ENCODE data around the gene SNX5. TPM values are rescaled to one million over a fixed set of nuclear protein-coding genes. Genes with fewer than 3 reads are reported as not detected.

SNX5 gene
- total RNA-seq (2021; ENCODE audit: unreplicated experiment) (159 TPM), Bru-seq, nascent RNA (percentile 99 among the genes with signal in this experiment), BruChase-seq, experiment 1, labeled RNA remaining after a 6-hour chase (percentile 96 among the genes with signal in this experiment), BruChase-seq, experiment 2, labeled RNA remaining after a 2-hour chase (percentile 97 among the genes with signal in this experiment)
- polyA plus RNA-seq (2012), result 85.0 and 93.2 TPM in 2 replicates
- long read RNA-seq, transcript SNX5-202 (14 exons, 2,288 nt), result major isoform, 103 of 225 reads
- long read RNA-seq, transcript SNX5-201 (13 exons, 2,270 nt), result minor isoform, 54 of 225 reads
- long read RNA-seq, transcript SNX5-214 (13 exons, 2,025 nt), result minor isoform, 11 of 225 reads
- long read RNA-seq, transcript SNX5-217 (1 exons, 1,087 nt), result minor isoform, 9 of 225 reads
- long read RNA-seq, partial matches to known transcripts, result 15 of 225 reads
- long read RNA-seq, other reads (novel, unspliced or antisense), result 24 of 225 reads

DNA sequence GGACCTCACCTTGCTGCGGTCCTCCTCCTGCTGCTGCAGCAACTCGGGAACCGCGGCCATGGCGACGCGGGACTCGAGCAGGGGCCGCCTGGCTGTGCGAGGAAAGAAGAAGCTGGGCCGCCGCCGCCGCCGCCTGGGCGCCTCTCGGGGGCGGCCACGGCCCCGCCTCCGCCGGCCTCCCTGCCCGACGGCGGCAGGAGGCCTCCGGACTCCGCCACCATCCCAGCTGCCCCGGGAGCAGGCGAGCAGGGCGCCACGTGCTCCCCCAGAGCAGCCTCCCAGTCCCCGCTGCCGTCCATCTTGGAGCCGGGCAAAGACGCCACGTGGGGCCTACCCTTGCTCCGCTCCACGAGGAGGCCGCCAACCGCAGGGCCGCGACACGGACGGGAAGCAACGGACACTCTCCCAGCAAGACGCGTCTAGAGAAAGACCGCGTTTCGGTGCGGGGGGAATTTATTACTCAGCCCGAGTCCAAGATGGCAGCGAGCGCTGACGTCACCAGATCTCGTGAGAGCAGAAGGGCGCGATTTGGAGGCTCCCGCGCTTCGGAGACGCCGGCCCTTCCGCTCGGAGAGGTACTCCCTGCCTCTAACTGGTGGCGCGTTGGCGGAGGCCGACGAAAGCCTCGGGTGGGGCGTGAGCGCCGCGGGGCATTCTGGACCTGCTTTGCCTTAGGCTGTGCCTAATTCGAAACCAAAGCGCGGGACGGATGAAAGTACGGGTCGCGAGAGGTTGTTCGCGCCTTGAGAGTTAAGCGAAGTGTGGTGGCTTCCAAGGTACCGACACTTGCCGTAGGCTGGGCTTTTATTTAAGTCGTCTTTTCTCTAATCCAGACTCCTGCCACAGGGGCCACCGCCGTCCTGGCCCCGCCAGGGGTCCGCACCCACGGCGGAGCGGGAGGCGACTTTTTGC is at the start of gene SNX5, which contains the start of gene MGME1:
Gene SNX5 (minus strand): TSS at position 429 of the 912 bp plus-strand sequence. CDS start 369 bp downstream, at position 60.
Gene MGME1 (plus strand): TSS at position 653 of the 912 bp plus-strand sequence. CDS start 842 bp downstream, outside the sequence.
- peak within 1 kb of the TSS; percentile 88 for H3K4me2 ChIP-seq (ENCODE audit: low read length)
- no peaks in the 10 kb centered on the region for H3K9me3 ChIP-seq (ENCODE audit: control insufficient read depth in 1 of 2, insufficient read depth in 1 of 2, low read depth in 1 of 2, low read length in 2 of 2)
- no peaks in the 10 kb centered on the region for H3K9me2 ChIP-seq (ENCODE audit: insufficient read depth)
- H3K27me3 ChIP-seq (ENCODE audit: insufficient read depth, low read length), result no peaks in the 10 kb centered on the region
- no peak within 1 kb of the TSS for H2AFZ ChIP-seq (ENCODE audit: low read depth, low read length, poor library complexity, severe bottlenecking)
- peak within 1 kb of the TSS; percentile 75 to 86 for H3K4me3 ChIP-seq (replicated peaks in 1 of 2; ENCODE audit: low read depth in 1 of 2, low read length in 2 of 2)
- peak; percentile 92 for ATAC-seq
- POLR2A ChIA-PET, result interaction anchor here (1.5 to 2.4 kb wide), 2 partner anchors 10 to 20 kb away, joined by 4 to 7 read pairs; no protein-coding TSS in a partner anchor
- peaks cover 26 to 58% of the 10 kb centered on the region in 2 experiments for H3K4me1 ChIP-seq (ENCODE audit: control insufficient read depth in 1 of 2, insufficient read depth in 2 of 2, low read length in 2 of 2)
- no TSS peak for BruUV-seq (replicated peaks)
- intact Hi-C loops (cut with micrococcal nuclease), result loop anchor here (10.0 kb wide), 1 partner anchor 306 kb away; no protein-coding TSS in a partner anchor
- peaks cover 16% of the 10 kb centered on the region; the same call in 1 of the 2 replicates for H4K20me1 ChIP-seq (ENCODE audit: insufficient read depth)
- H3K79me2 ChIP-seq (ENCODE audit: insufficient read depth, low read length), result peaks cover 97% of the 10 kb centered on the region
- H3K9ac ChIP-seq (ENCODE audit: low read length), result peak within 1 kb of the TSS; percentile 99
- peak; percentile 99 for DNase-seq (ENCODE audit: low read depth, low spot score)
- H3K36me3 ChIP-seq (ENCODE audit: control insufficient read depth in 1 of 2, insufficient read depth in 2 of 2, low read length in 2 of 2), result peaks cover 3 to 50% of the 10 kb centered on the region in 2 experiments
- RAD21 ChIA-PET (ENCODE audit: low non-redundant PET in 1 of 2, low total read pairs in 2 of 2, uncharacterized antibody in 2 of 2, unreplicated experiment in 2 of 2), result no interaction called here
- CTCF ChIA-PET, result no interaction called here
- H3K27ac ChIP-seq (ENCODE audit: low read depth, low read length), result peak within 1 kb of the TSS; percentile 99
- TF ChIP-seq RAD21 (IDR thresholded peaks at IDR 0.05; ENCODE audit: low read depth) (no peak), SP1 (IDR thresholded peaks at IDR 0.05; ENCODE audit: low read depth) (peak; percentile 73), ZFX (IDR thresholded peaks at IDR 0.05) (peak; percentile 95), SIN3A (IDR thresholded peaks at IDR 0.05; ENCODE audit: low read depth) (peak; percentile 74), POLR2A (IDR thresholded peaks at IDR 0.05; ENCODE audit: borderline replicate concordance, extremely low read depth, insufficient read depth, insufficient read length) (peak; percentile 85), ELF1 (IDR thresholded peaks at IDR 0.05; ENCODE audit: borderline replicate concordance, low read depth) (peak; percentile 56; the same call in 1 of the 2 replicates), ZNF274 (IDR thresholded peaks at IDR 0.05; ENCODE audit: low read depth, low read length) (no peak), TCF7L2 (IDR thresholded peaks at IDR 0.05; ENCODE audit: borderline replicate concordance, extremely low read depth, insufficient read depth, insufficient read length) (peak; percentile 76), SRF (IDR thresholded peaks at IDR 0.05; ENCODE audit: low read depth) (peak; percentile 58; the same call in 1 of the 2 replicates), CBX3 (IDR thresholded peaks at IDR 0.05; ENCODE audit: low read depth) (peak; percentile 88)
- TF ChIP-seq, protein P1, sequence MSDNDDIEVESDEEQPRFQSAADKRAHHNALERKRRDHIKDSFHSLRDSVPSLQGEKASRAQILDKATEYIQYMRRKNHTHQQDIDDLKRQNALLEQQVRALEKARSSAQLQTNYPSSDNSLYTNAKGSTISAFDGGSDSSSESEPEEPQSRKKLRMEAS (IDR thresholded peaks at IDR 0.05), result peak; percentile 100
- TF ChIP-seq, protein P2, sequence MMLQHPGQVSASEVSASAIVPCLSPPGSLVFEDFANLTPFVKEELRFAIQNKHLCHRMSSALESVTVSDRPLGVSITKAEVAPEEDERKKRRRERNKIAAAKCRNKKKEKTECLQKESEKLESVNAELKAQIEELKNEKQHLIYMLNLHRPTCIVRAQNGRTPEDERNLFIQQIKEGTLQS (IDR thresholded peaks at IDR 0.05), result no peak
- TF ChIP-seq, protein P3, sequence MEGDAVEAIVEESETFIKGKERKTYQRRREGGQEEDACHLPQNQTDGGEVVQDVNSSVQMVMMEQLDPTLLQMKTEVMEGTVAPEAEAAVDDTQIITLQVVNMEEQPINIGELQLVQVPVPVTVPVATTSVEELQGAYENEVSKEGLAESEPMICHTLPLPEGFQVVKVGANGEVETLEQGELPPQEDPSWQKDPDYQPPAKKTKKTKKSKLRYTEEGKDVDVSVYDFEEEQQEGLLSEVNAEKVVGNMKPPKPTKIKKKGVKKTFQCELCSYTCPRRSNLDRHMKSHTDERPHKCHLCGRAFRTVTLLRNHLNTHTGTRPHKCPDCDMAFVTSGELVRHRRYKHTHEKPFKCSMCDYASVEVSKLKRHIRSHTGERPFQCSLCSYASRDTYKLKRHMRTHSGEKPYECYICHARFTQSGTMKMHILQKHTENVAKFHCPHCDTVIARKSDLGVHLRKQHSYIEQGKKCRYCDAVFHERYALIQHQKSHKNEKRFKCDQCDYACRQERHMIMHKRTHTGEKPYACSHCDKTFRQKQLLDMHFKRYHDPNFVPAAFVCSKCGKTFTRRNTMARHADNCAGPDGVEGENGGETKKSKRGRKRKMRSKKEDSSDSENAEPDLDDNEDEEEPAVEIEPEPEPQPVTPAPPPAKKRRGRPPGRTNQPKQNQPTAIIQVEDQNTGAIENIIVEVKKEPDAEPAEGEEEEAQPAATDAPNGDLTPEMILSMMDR (IDR thresholded peaks at IDR 0.05 in 2 of 3, conservative IDR thresholded peaks at IDR 0.05 in 1 of 3; ENCODE audit: borderline replicate concordance in 1 of 3, insufficient read depth in 1 of 3, low read depth in 2 of 3, low read length in 2 of 3), result no peak
- TF ChIP-seq, protein P4, sequence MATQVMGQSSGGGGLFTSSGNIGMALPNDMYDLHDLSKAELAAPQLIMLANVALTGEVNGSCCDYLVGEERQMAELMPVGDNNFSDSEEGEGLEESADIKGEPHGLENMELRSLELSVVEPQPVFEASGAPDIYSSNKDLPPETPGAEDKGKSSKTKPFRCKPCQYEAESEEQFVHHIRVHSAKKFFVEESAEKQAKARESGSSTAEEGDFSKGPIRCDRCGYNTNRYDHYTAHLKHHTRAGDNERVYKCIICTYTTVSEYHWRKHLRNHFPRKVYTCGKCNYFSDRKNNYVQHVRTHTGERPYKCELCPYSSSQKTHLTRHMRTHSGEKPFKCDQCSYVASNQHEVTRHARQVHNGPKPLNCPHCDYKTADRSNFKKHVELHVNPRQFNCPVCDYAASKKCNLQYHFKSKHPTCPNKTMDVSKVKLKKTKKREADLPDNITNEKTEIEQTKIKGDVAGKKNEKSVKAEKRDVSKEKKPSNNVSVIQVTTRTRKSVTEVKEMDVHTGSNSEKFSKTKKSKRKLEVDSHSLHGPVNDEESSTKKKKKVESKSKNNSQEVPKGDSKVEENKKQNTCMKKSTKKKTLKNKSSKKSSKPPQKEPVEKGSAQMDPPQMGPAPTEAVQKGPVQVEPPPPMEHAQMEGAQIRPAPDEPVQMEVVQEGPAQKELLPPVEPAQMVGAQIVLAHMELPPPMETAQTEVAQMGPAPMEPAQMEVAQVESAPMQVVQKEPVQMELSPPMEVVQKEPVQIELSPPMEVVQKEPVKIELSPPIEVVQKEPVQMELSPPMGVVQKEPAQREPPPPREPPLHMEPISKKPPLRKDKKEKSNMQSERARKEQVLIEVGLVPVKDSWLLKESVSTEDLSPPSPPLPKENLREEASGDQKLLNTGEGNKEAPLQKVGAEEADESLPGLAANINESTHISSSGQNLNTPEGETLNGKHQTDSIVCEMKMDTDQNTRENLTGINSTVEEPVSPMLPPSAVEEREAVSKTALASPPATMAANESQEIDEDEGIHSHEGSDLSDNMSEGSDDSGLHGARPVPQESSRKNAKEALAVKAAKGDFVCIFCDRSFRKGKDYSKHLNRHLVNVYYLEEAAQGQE (IDR thresholded peaks at IDR 0.05; ENCODE audit: low read depth), result no peak
- TF ChIP-seq, protein P5, sequence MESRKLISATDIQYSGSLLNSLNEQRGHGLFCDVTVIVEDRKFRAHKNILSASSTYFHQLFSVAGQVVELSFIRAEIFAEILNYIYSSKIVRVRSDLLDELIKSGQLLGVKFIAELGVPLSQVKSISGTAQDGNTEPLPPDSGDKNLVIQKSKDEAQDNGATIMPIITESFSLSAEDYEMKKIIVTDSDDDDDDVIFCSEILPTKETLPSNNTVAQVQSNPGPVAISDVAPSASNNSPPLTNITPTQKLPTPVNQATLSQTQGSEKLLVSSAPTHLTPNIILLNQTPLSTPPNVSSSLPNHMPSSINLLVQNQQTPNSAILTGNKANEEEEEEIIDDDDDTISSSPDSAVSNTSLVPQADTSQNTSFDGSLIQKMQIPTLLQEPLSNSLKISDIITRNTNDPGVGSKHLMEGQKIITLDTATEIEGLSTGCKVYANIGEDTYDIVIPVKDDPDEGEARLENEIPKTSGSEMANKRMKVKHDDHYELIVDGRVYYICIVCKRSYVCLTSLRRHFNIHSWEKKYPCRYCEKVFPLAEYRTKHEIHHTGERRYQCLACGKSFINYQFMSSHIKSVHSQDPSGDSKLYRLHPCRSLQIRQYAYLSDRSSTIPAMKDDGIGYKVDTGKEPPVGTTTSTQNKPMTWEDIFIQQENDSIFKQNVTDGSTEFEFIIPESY (IDR thresholded peaks at IDR 0.05; ENCODE audit: extremely low read depth, insufficient replicate concordance, low read length), result peak; percentile 94

Data from HCT116 (cell line).